Ascending aorta (tissue), 2 donors: ENCODE results near the gene EPHA8. TPM values are rescaled to one million over a fixed set of nuclear protein-coding genes. Genes with fewer than 3 reads are reported as not detected.

Experiments used
- DNase-seq, 2 donors: peaks; one replicate each; pipeline ENCODE4 v3.0.0-alpha.2; 2019; ENCODE audit warnings: low spot score in 2 of 2
- H3K27ac ChIP-seq, 2 donors: fragments of 200-600 bp; sonication (generic); one replicate each; pipeline ENCODE4 v1.5.1; 2016 to 2017; ENCODE audit warnings: mild to moderate bottlenecking in 1 of 2
- H3K27me3 ChIP-seq: fragments of 200-600 bp; sonication (generic); one replicate; pipeline ENCODE4 v1.5.1; 2017
- H3K36me3 ChIP-seq, 2 donors: fragments of 200-600 bp; sonication (generic); one replicate each; pipeline ENCODE4 v1.5.1; 2016
- H3K4me1 ChIP-seq, 2 donors: fragments of 200-600 bp; sonication (generic); one replicate each; pipeline ENCODE4 v1.5.1; 2016 to 2017; ENCODE audit warnings: mild to moderate bottlenecking in 1 of 2
- H3K4me3 ChIP-seq, 2 donors: fragments of 200-600 bp; sonication (generic); one replicate each; pipeline ENCODE4 v1.5.1; 2016 to 2017; ENCODE audit warnings: mild to moderate bottlenecking in 1 of 2
- H3K9me3 ChIP-seq, 2 donors: fragments of 200-600 bp; sonication (generic); one replicate each; pipeline ENCODE4 v1.5.1; 2016
- CTCF ChIP-seq, 3 experiments: fragments of 200-600 bp in 2 of 3; fragments of 450-650 bp in 1 of 3; sonication (generic) in 2 of 3; IDR thresholded peaks; one replicate each; pipeline ENCODE4 v1.5.1; 2016 to 2019; ENCODE audit warnings: antibody characterized with exemption in 3 of 3, mild to moderate bottlenecking in 1 of 3, moderate library complexity in 1 of 3
- intact Hi-C: fragments of 100-400 bp; cut with DNase I; formaldehyde crosslinking; loops from one replicate; pipeline ENCODE4 v1.15.1; 2023
- total RNA-seq: library from RNA; depleted of rRNA; stranded (reverse); fragments of >200 nt; gene quantifications from one replicate; pipeline ENCODE4 v1.1.0, GENCODE V29; 2016

The EPHA8 gene
- total RNA-seq, 1 donor from 2014 or later, result not detected

GRCh38 chr1:22526677-22527076 is 36.6 kb upstream of the EPHA8 start:
- intact Hi-C loops, result no loop called here
- Histone ChIP-seq H3K9me3 (no peaks in the 10 kb centered on the region), H3K4me1 (peaks cover 0 to 17% of the 10 kb centered on the region in 2 donors), H3K36me3 (peaks cover 61 to 66% of the 10 kb centered on the region in 2 donors), H3K27me3 (no peaks in the 10 kb centered on the region), H3K4me3 (no peak overlapping the region), H3K27ac (no peak overlapping the region)
- no peak for TF ChIP-seq CTCF (IDR thresholded peaks at IDR 0.05)
- DNase-seq, result no peak

GRCh38 chr1:22527122-22527521 is 36.2 kb upstream of the EPHA8 start:
- Histone ChIP-seq H3K36me3 (peaks cover 56 to 62% of the 10 kb centered on the region in 2 donors), H3K4me3 (no peak overlapping the region), H3K9me3 (no peaks in the 10 kb centered on the region), H3K27me3 (no peaks in the 10 kb centered on the region), H3K4me1 (peaks cover 0 to 21% of the 10 kb centered on the region in 2 donors), H3K27ac (no peak overlapping the region)
- intact Hi-C loops, result no loop called here
- no peak for TF ChIP-seq CTCF (IDR thresholded peaks at IDR 0.05)
- DNase-seq, result no peak

- Histone ChIP-seq H3K36me3 (peaks cover 50 to 56% of the 10 kb centered on the region in 2 donors), H3K4me1 (peaks cover 0 to 21% of the 10 kb centered on the region in 2 donors), H3K9me3 (no peaks in the 10 kb centered on the region), H3K27ac (no peak overlapping the region), H3K27me3 (no peaks in the 10 kb centered on the region), H3K4me3 (no peak overlapping the region)
- DNase-seq, result no peak
- TF ChIP-seq CTCF (IDR thresholded peaks at IDR 0.05), result peak in 1 of 3 experiments; percentile 11
- intact Hi-C loops, result no loop called here
Measured at GRCh38 chr1:22527555-22528296, 35.6 kb upstream of the EPHA8 start.

- DNase-seq, result no peak
- no peak for TF ChIP-seq CTCF (IDR thresholded peaks at IDR 0.05)
- Histone ChIP-seq H3K27ac (no peak overlapping the region), H3K4me3 (no peak overlapping the region), H3K4me1 (peaks cover 0 to 21% of the 10 kb centered on the region in 2 donors), H3K9me3 (no peaks in the 10 kb centered on the region), H3K36me3 (peaks cover 45 to 52% of the 10 kb centered on the region in 2 donors), H3K27me3 (no peaks in the 10 kb centered on the region)
- intact Hi-C loops, result no loop called here
Measured at GRCh38 chr1:22528451-22528850, 34.8 kb upstream of the EPHA8 start.

GRCh38 chr1:22529901-22530621 is 33.2 kb upstream of the EPHA8 start:
- H3K27me3 ChIP-seq, result no peaks in the 10 kb centered on the region
- no peaks in the 10 kb centered on the region for H3K9me3 ChIP-seq
- peaks cover 29 to 36% of the 10 kb centered on the region in 2 donors for H3K36me3 ChIP-seq
- H3K27ac ChIP-seq, result peak overlapping the region; percentile 78 to 83
- no peak for TF ChIP-seq CTCF (IDR thresholded peaks at IDR 0.05)
- no peak overlapping the region for H3K4me3 ChIP-seq
- intact Hi-C loops, result loop anchor here (2.0 kb wide), 1 partner anchor 77 kb away; no protein-coding TSS in a partner anchor
- peaks cover 0 to 21% of the 10 kb centered on the region in 2 donors for H3K4me1 ChIP-seq
- DNase-seq, result peak in 1 of 2 donors; percentile 83
